PC-3 (cell line): Measurements from ENCODE around the gene ETV6. TPM values are rescaled to one million over a fixed set of nuclear protein-coding genes. Genes with fewer than 3 reads are reported as not detected.

ENCODE experiments used
- ATAC-seq: fragments of 200-7000 bp; cut with Tn5 transposase; 2 replicates; pipeline ENCODE4 v1.9.1; 2020; ENCODE audit warnings: mild to moderate bottlenecking, moderate library complexity
- BruUV-seq: library from RNA; stranded (reverse); fragments of 400-500 nt; replicated peaks from 2 replicates; lab custom pipeline; 2021; lab: Mats Ljungman, UMichigan
- CTCF ChIA-PET: fragments of 300-600 bp; sonication (Branson Sonifier 250); formaldehyde crosslinking; loops from one replicate; lab custom pipeline; 2022; ENCODE audit warnings: antibody characterized with exemption; lab: Charles Lee
- POLR2A ChIA-PET: fragments of 300-600 bp; sonication (Branson Sonifier 250); formaldehyde crosslinking; loops from one replicate; lab custom pipeline; 2022; ENCODE audit warnings: antibody characterized with exemption; ENCODE audit not compliant: unreplicated experiment; lab: Charles Lee
- DNase-seq: peaks from one replicate; pipeline ENCODE4 v3.0.0-alpha.2; 2015
- H2AFZ ChIP-seq: fragments of 300-600 bp; sonication (generic); 2 replicates; pipeline ENCODE4 v1.6.0; 2016; ENCODE audit warnings: antibody characterized with exemption, low read length
- H3F3A ChIP-seq: fragments of 300-600 bp; sonication (generic); one replicate; pipeline ENCODE4 v1.6.0; 2017; ENCODE audit warnings: antibody characterized with exemption, low read length, control low read depth, mild to moderate bottlenecking; ENCODE audit not compliant: unreplicated experiment
- H3K27ac ChIP-seq: fragments of 300-600 bp; sonication (generic); 2 replicates; pipeline ENCODE4 v1.5.1; 2016; ENCODE audit warnings: mild to moderate bottlenecking, low read length
- H3K27me3 ChIP-seq: fragments of 300-600 bp; sonication (generic); 2 replicates; pipeline ENCODE4 v1.6.1; 2016; ENCODE audit warnings: low read length, mixed read lengths
- H3K36me3 ChIP-seq: fragments of 300-600 bp; sonication (generic); 2 replicates; pipeline ENCODE4 v1.6.1; 2016; ENCODE audit warnings: low read depth, mixed run types, low read length, mixed read lengths
- H3K4me1 ChIP-seq: fragments of 300-600 bp; sonication (generic); 2 replicates; pipeline ENCODE4 v1.5.1; 2016; ENCODE audit warnings: low read length; ENCODE audit not compliant: insufficient read depth
- H3K4me2 ChIP-seq: fragments of 300-600 bp; sonication (generic); 2 replicates; pipeline ENCODE4 v1.6.0; 2016; ENCODE audit warnings: low read length
- H3K4me3 ChIP-seq: fragments of 300-600 bp; sonication (generic); 2 replicates; pipeline ENCODE4 v1.5.1; 2016; ENCODE audit warnings: mild to moderate bottlenecking, low read length, mixed read lengths
- H3K79me2 ChIP-seq: fragments of 300-600 bp; sonication (generic); 2 replicates; pipeline ENCODE4 v1.6.1; 2017; ENCODE audit warnings: low read length, mixed read lengths
- H3K9ac ChIP-seq: fragments of 300-600 bp; sonication (generic); 2 replicates; pipeline ENCODE4 v1.6.0; 2016; ENCODE audit warnings: mild to moderate bottlenecking, low read length
- H3K9me2 ChIP-seq: fragments of 300-600 bp; sonication (generic); replicated peaks from 2 replicates; pipeline ENCODE4 v1.6.1; 2016; ENCODE audit warnings: mixed run types, low read length, mixed read lengths
- H3K9me3 ChIP-seq: fragments of 300-600 bp; sonication (generic); 2 replicates; pipeline ENCODE4 v1.6.1; 2016; ENCODE audit warnings: low read length, mixed read lengths
- H4K20me1 ChIP-seq: fragments of 300-600 bp; sonication (generic); 2 replicates; pipeline ENCODE4 v1.6.1; 2016; ENCODE audit warnings: low read length, mixed read lengths
- EZH2 ChIP-seq: fragments of 300-600 bp; sonication (generic); IDR thresholded peaks from one replicate; pipeline ENCODE4 v1.6.1; 2017; ENCODE audit warnings: antibody characterized with exemption, mild to moderate bottlenecking, low read length; ENCODE audit not compliant: unreplicated experiment
- EZH2phosphoT487 ChIP-seq: fragments of 300-600 bp; sonication (generic); IDR thresholded peaks from 2 replicates; pipeline ENCODE4 v1.6.1; 2018; ENCODE audit warnings: mild to moderate bottlenecking, antibody characterized with exemption, low read length, borderline replicate concordance
- intact Hi-C: fragments of 100-400 bp; cut with micrococcal nuclease; formaldehyde crosslinking; loops from 2 replicates; pipeline ENCODE4 v1.9.0; 2023
- total RNA-seq: library from RNA; depleted of rRNA; stranded (reverse); fragments of >200 nt; gene quantifications from 2 replicates; pipeline ENCODE4 v1.2.3, GENCODE V29; 2014
- TF ChIP-seq, protein P1 (sequence below): fragments of 300-600 bp; sonication (generic); conservative IDR thresholded peaks from 2 replicates; pipeline ENCODE4 v1.5.1; 2017; ENCODE audit warnings: antibody characterized with exemption, low read depth, mild to moderate bottlenecking, low read length

The ETV6 gene
- total RNA-seq, 1 experiment from 2014 or later: 5.0 TPM

DNA sequence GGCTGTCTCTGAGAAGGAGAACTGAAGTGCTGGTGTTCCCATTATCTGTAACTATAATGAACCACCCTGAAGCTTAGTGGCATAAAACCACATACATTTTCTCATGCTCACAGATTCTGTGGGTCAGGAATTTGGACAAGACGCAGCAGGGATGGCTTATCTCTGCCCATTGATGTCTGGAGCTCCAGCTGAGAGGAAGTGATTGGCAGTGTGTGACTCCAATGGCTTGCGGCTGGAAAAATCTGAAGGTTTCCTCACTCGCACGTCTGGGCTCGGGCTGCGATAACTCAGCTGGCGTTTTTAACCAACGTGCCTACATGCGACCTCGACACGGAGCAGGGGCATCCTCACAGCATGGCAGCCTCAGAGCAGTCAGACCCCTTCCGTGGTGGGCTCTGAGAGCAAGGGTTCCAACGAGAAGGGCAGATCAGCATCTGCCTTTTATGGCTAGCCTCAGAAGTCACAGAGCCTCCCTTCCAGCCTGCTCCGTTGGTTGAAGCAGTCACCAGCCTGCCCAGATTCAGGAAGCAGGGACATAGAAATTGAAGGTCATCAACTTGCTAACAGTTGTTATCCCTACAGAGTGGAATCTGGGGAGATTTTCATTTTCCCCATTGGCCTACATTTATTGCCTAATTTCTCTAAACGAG lies 277.9 kb downstream of the ETV6 start:
- TF ChIP-seq, protein P1, sequence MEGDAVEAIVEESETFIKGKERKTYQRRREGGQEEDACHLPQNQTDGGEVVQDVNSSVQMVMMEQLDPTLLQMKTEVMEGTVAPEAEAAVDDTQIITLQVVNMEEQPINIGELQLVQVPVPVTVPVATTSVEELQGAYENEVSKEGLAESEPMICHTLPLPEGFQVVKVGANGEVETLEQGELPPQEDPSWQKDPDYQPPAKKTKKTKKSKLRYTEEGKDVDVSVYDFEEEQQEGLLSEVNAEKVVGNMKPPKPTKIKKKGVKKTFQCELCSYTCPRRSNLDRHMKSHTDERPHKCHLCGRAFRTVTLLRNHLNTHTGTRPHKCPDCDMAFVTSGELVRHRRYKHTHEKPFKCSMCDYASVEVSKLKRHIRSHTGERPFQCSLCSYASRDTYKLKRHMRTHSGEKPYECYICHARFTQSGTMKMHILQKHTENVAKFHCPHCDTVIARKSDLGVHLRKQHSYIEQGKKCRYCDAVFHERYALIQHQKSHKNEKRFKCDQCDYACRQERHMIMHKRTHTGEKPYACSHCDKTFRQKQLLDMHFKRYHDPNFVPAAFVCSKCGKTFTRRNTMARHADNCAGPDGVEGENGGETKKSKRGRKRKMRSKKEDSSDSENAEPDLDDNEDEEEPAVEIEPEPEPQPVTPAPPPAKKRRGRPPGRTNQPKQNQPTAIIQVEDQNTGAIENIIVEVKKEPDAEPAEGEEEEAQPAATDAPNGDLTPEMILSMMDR: no peak
- TF ChIP-seq EZH2: no peak
- no peak for TF ChIP-seq EZH2phosphoT487
- Histone ChIP-seq H3K36me3 (no peaks in the 10 kb centered on the region), H3K27me3 (no peaks in the 10 kb centered on the region), H3K9me2 (no peaks in the 10 kb centered on the region), H3K79me2 (no peaks in the 10 kb centered on the region), H3K4me3 (no peak overlapping the region), H2AFZ (no peak overlapping the region), H3K9ac (no peak overlapping the region), H4K20me1 (no peaks in the 10 kb centered on the region), H3K9me3 (no peaks in the 10 kb centered on the region), H3K27ac (no peak overlapping the region), H3K4me1 (no peaks in the 10 kb centered on the region), H3K4me2 (no peak overlapping the region), H3F3A (no peaks in the 10 kb centered on the region)
- CTCF ChIA-PET: no interaction called here
- no TSS peak for BruUV-seq
- intact Hi-C loops: no loop called here
- no peak for ATAC-seq
- POLR2A ChIA-PET: no interaction called here
- DNase-seq: no peak

DNA sequence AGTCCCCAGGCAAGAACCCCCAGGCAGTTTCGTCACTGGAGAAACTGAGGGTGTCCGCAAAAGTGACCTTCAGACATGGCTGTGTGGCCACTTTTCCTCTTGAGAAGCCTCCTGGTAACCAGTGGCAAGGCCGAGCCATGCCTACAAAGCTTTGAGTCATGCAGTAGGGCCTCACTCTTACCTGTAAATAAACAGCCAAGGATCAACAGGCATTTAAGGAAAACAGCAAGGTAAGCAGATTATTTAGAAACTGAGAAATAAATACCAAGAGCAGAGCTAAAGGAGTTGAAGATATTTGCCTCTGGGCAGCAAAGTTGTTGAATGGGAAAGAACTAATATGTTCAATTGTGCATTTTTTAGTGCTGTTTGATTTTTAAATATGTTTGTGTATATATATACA lies 280.2 kb downstream of the ETV6 start:
- ATAC-seq (no peak), DNase-seq (no peak)
- Histone ChIP-seq H2AFZ (no peak overlapping the region), H3K4me1 (no peaks in the 10 kb centered on the region), H3K36me3 (no peaks in the 10 kb centered on the region), H3K4me2 (no peak overlapping the region), H3K4me3 (no peak overlapping the region), H3K9me3 (no peaks in the 10 kb centered on the region), H4K20me1 (no peaks in the 10 kb centered on the region), H3K27me3 (no peaks in the 10 kb centered on the region), H3K27ac (no peak overlapping the region), H3K79me2 (no peaks in the 10 kb centered on the region), H3K9me2 (no peaks in the 10 kb centered on the region), H3K9ac (no peak overlapping the region), H3F3A (no peaks in the 10 kb centered on the region)
- ChIA-PET POLR2A (no interaction called here), CTCF (no interaction called here)
- intact Hi-C loops: no loop called here
- TF ChIP-seq EZH2: no peak
- TF ChIP-seq EZH2phosphoT487: no peak
- TF ChIP-seq, protein P1: no peak
- no TSS peak for BruUV-seq

DNA sequence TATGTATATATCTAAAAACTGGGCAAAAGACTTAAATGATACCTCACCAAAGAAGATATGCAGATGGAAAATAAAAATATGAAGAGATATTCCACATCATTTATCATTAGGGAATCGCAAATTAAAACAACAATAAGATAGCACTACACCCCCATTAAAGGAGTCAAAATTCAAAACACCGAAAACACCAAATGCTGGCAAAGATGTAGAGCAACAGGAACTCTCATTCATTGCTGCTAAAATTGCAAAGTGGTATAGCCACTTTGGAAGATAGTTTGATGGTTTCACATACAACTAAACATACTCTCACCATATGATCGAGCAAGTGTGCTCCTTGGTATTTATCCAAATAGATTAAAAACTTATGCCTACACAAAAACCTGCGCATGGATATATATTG lies 289.7 kb downstream of the ETV6 start:
- CTCF ChIA-PET: no interaction called here
- TF ChIP-seq EZH2phosphoT487 (no peak), EZH2 (no peak)
- TF ChIP-seq, protein P1: no peak
- intact Hi-C loops: no loop called here
- Histone ChIP-seq H3K9me2 (no peaks in the 10 kb centered on the region), H3K4me3 (no peak overlapping the region), H3F3A (peaks cover 6% of the 10 kb centered on the region), H3K27ac (no peak overlapping the region), H3K9ac (no peak overlapping the region), H3K4me2 (no peak overlapping the region), H3K9me3 (no peaks in the 10 kb centered on the region), H3K4me1 (peaks cover 17% of the 10 kb centered on the region), H3K36me3 (no peaks in the 10 kb centered on the region), H2AFZ (no peak overlapping the region), H3K79me2 (no peaks in the 10 kb centered on the region), H3K27me3 (no peaks in the 10 kb centered on the region), H4K20me1 (no peaks in the 10 kb centered on the region)
- POLR2A ChIA-PET: no interaction called here
- ATAC-seq (no peak), DNase-seq (no peak)
- BruUV-seq: no TSS peak
